ENCODE measurements around the gene GPBP1L1. TPM values are rescaled to one million over a fixed set of nuclear protein-coding genes. Genes with fewer than 3 reads are reported as not detected.
A peak's percentile ranks its signal among the peaks of the same experiment; 100 is the strongest.

The GPBP1L1 gene
- total RNA-seq, 1 donor from 2014 or later, result 147 TPM

DNA sequence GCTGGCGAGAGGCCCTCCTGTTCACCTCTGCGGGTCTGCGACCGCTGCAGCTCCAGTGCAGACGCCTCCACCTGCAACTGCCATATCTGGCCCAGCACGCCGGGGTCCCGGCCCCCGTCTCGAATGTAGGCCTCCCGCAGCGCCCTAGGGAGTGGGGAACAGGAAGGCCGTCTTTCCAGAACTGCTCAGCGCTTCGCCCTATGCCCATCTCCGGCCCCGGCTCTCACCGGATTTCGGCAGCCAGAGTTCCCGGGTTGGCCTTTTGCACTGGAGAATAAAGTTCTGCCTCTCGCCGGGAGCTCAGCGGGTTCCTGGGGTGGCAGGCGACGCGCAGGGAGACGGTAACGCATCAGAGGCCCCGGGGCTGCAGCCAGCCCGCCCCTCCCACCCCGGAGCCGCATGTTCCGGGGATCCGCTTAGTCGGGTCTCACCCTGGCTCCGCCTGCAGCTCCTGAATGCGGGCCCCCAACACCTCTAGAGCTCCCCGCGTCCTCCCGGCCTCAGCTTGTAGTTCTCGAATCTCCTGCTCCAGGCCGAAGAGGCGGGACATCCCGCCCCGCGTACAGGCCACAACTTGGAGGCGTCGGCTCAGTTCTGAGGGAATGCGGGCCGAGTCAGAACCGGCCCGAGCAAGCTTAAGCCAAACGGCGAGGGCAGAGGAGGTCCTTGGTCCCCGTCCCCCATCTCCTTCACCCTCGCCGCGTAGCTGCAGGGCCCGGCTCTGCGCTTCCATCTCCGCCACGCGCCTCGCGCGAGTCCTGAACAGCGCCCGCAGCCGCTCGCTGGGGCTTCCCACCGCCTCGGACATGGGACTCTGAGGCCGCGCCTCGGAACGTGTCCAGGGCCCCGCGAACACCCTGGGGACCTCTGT is 63.6 kb downstream of the GPBP1L1 start:
- DNase-seq (ENCODE audit: low read depth), result no peak
- H3K27me3 ChIP-seq (ENCODE audit: control insufficient read depth, insufficient read depth, low read length), result no peaks in the 10 kb centered on the region
- FAIRE-seq, result no peak
- H3K4me3 ChIP-seq (ENCODE audit: low read depth, low read length), result no peak overlapping the region
- peaks cover 5% of the 10 kb centered on the region for H3K36me3 ChIP-seq (ENCODE audit: control insufficient read depth, insufficient read depth, low read length)
- TF ChIP-seq CTCF (IDR thresholded peaks at IDR 0.05; ENCODE audit: insufficient read depth, low read length, severe bottlenecking), result no peak

DNA sequence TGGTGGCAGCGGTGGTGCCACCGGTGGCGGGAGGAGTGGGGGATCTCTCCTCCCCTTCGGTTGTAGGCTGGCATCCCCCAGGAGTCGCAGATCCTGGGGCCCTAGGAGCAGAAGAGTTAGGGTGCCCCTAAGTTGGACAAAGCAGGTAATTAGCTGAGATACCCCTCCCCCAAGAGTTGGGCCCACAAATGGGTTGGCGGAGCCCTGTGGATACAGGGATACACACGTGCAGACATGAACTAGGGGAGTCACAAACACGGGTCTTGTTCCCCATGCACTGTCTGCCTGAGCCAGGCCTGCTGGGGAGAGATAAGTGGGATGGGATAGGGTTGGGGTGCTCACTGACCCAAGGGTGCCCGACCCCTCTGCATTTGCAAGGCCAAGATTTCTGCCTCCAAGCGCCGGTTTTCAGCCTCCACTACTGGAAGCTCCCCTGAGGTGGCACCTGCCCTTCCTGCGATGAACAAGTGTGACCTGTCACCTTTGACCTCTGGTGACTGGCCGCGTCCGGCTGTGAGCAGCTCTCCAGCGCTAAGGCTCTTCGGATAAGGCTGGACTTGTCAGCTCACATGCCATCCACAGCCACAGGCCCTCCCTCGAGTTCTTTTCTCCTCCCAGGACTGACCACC is 64.3 kb downstream of the GPBP1L1 start:
- no peak for TF ChIP-seq CTCF (IDR thresholded peaks at IDR 0.05; ENCODE audit: insufficient read depth, low read length, severe bottlenecking)
- FAIRE-seq (peak; percentile 36), DNase-seq (ENCODE audit: low read depth) (no peak)
- Histone ChIP-seq H3K36me3 (ENCODE audit: control insufficient read depth, insufficient read depth, low read length) (peaks cover 8% of the 10 kb centered on the region), H3K4me3 (ENCODE audit: low read depth, low read length) (no peak overlapping the region), H3K27me3 (ENCODE audit: control insufficient read depth, insufficient read depth, low read length) (no peaks in the 10 kb centered on the region)

DNA sequence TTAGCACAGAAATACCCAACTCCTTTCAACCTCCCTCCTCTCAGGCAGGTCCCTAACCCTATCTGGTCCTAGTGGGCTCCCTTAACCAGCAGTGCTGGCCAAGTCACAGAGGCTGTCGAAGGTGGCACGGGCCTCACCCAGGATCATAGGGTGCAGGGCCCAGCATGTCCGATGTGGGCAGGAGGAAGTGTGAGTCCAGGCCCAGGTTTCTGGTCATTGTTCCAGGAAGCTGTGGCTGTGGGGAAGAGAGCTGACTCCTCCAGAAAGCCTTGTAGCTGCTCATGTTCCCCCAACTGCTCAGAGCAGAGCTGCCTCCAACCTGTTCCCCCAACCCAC is 64.9 kb downstream of the GPBP1L1 start:
- H3K4me3 ChIP-seq (ENCODE audit: low read depth, low read length), result no peak overlapping the region
- H3K27me3 ChIP-seq (ENCODE audit: control insufficient read depth, insufficient read depth, low read length), result no peaks in the 10 kb centered on the region
- FAIRE-seq (no peak), DNase-seq (ENCODE audit: low read depth) (no peak)
- no peak for TF ChIP-seq CTCF (IDR thresholded peaks at IDR 0.05; ENCODE audit: insufficient read depth, low read length, severe bottlenecking)
- H3K36me3 ChIP-seq (ENCODE audit: control insufficient read depth, insufficient read depth, low read length), result peaks cover 10% of the 10 kb centered on the region

- TF ChIP-seq CTCF (IDR thresholded peaks at IDR 0.05; ENCODE audit: insufficient read depth, low read length, severe bottlenecking), result no peak
- no peaks in the 10 kb centered on the region for H3K27me3 ChIP-seq (ENCODE audit: control insufficient read depth, insufficient read depth, low read length)
- no peak for DNase-seq (ENCODE audit: low read depth)
- FAIRE-seq, result peak; percentile 75
- peaks cover 10% of the 10 kb centered on the region for H3K36me3 ChIP-seq (ENCODE audit: control insufficient read depth, insufficient read depth, low read length)
- H3K4me3 ChIP-seq (ENCODE audit: low read depth, low read length), result no peak overlapping the region
Measured at GRCh38 chr1:45620588-45621500, 65.5 kb downstream of the GPBP1L1 start.

DNA sequence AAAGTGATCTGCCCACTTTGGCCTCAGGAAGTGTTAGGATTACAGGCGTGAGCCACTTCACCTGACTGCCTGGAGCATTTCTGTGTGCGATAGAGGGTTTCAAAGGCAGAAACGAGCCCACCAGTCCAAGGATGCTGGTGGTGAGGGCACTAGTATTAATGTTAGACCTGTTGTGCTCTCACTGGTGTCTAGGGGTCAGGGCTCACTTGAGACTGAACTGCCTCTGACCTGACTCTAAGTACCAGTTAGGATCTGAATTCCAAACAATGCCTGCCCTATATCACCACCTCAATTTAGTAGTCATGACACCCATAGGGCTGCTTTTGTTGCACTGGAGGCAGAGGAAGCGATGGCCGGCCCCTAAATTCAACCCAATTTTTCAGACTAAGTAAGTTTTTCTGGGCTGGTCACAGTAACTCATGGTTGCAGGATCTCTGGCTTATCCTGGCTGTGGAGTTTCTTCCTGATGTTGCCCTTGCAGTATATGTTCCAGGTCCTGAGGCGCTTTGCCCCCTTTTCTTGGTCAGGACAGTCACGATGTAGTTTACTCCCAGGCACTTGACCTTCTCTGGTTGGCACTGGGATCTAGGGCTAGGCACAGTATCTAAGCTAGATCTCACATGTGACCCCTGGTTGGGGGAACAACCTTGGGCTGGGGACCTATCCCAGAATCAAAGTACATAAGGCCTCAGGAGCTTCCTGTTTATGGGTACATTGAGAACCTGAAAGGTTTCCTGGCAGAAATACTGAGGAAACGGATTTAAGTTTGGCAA is 67.0 kb downstream of the GPBP1L1 start:
- Histone ChIP-seq H3K27me3 (ENCODE audit: control insufficient read depth, insufficient read depth, low read length) (no peaks in the 10 kb centered on the region), H3K4me3 (ENCODE audit: low read depth, low read length) (no peak overlapping the region), H3K36me3 (ENCODE audit: control insufficient read depth, insufficient read depth, low read length) (peaks cover 10% of the 10 kb centered on the region)
- no peak for TF ChIP-seq CTCF (IDR thresholded peaks at IDR 0.05; ENCODE audit: insufficient read depth, low read length, severe bottlenecking)
- DNase-seq (ENCODE audit: low read depth), result no peak
- no peak for FAIRE-seq
